Neural progenitor cell (in vitro differentiated cells): Measurements from ENCODE around the gene SEMA3G. TPM values are rescaled to one million over a fixed set of nuclear protein-coding genes. Genes with fewer than 3 reads are reported as not detected.

Experiments used
- DNase-seq: peaks from one replicate; pipeline ENCODE4 v3.0.0-alpha.2; 2016; ENCODE audit warnings: low spot score
- H2AFZ ChIP-seq: fragments of 200-600 bp; sonication (generic); replicated peaks from 2 replicates; pipeline ENCODE4 v1.6.1; 2016; ENCODE audit warnings: antibody characterized with exemption
- H3F3A ChIP-seq: fragments of 200-600 bp; sonication (generic); 2 replicates; pipeline ENCODE4 v1.6.1; 2016; ENCODE audit warnings: antibody characterized with exemption, low read depth
- H3K27ac ChIP-seq: fragments of 200-600 bp; sonication (generic); 2 replicates; pipeline ENCODE4 v1.5.1; 2016; ENCODE audit warnings: mild to moderate bottlenecking
- H3K27me3 ChIP-seq: fragments of 200-600 bp; sonication (generic); 2 replicates; pipeline ENCODE4 v1.6.1; 2016; ENCODE audit warnings: mild to moderate bottlenecking, moderate library complexity
- H3K36me3 ChIP-seq: fragments of 200-600 bp; sonication (generic); 2 replicates; pipeline ENCODE4 v1.5.1; 2016
- H3K4me1 ChIP-seq: fragments of 200-600 bp; sonication (generic); 2 replicates; pipeline ENCODE4 v1.6.1; 2016; ENCODE audit warnings: mixed run types
- H3K4me2 ChIP-seq: fragments of 200-600 bp; sonication (generic); 2 replicates; pipeline ENCODE4 v1.6.1; 2016
- H3K4me3 ChIP-seq: fragments of 200-600 bp; sonication (generic); 2 replicates; pipeline ENCODE4 v1.5.1; 2016
- H3K79me2 ChIP-seq: fragments of 200-600 bp; sonication (generic); 2 replicates; pipeline ENCODE4 v1.6.1; 2016; ENCODE audit warnings: low read depth
- H3K9ac ChIP-seq: fragments of 200-600 bp; sonication (generic); 2 replicates; pipeline ENCODE4 v1.6.1; 2016
- H3K9me3 ChIP-seq: fragments of 200-600 bp; sonication (generic); 2 replicates; pipeline ENCODE4 v1.5.1; 2016; ENCODE audit warnings: low read depth
- H4K20me1 ChIP-seq: fragments of 200-600 bp; sonication (generic); 2 replicates; pipeline ENCODE4 v1.6.1; 2016; ENCODE audit warnings: low read depth
- H3K27ac Mint-ChIP-seq: 3 replicates; pipeline ENCODE4 v1.8.0; 2021; ENCODE audit warnings: mixed read lengths
- H3K27me3 Mint-ChIP-seq: 2 replicates; pipeline ENCODE4 v1.8.0; 2022; ENCODE audit warnings: low read depth, mild to moderate bottlenecking, inconsistent platforms, moderate library complexity, mixed read lengths; ENCODE audit not compliant: insufficient read depth
- H3K36me3 Mint-ChIP-seq: 3 replicates; pipeline ENCODE4 v1.8.0; 2021; ENCODE audit warnings: mixed read lengths
- H3K4me1 Mint-ChIP-seq: 3 replicates; pipeline ENCODE4 v1.8.0; 2021; ENCODE audit warnings: mixed read lengths
- H3K4me3 Mint-ChIP-seq: 3 replicates; pipeline ENCODE4 v1.8.0; 2021; ENCODE audit warnings: mild to moderate bottlenecking, moderate library complexity, mixed read lengths
- H3K9me3 Mint-ChIP-seq: 3 replicates; pipeline ENCODE4 v1.8.0; 2020; ENCODE audit warnings: mixed read lengths
- CTCF ChIP-seq: fragments of 200-600 bp; sonication (generic); IDR thresholded peaks from 2 replicates; pipeline ENCODE4 v1.5.1; 2017; ENCODE audit warnings: antibody characterized with exemption, mild to moderate bottlenecking
- EZH2 ChIP-seq: fragments of 200-600 bp; sonication (generic); IDR thresholded peaks from 2 replicates; pipeline ENCODE4 v1.6.1; 2017; ENCODE audit warnings: antibody characterized with exemption, mild to moderate bottlenecking, moderate library complexity
- EZH2phosphoT487 ChIP-seq: fragments of 200-600 bp; sonication (generic); IDR thresholded peaks from 2 replicates; pipeline ENCODE4 v1.6.1; 2017; ENCODE audit warnings: antibody characterized with exemption
- total RNA-seq: library from RNA; depleted of rRNA; stranded (reverse); fragments of >200 nt; gene quantifications from 2 replicates; pipeline ENCODE4 v1.2.3, GENCODE V29; 2015; ENCODE audit warnings: low replicate concordance

The SEMA3G gene
- total RNA-seq, 1 donor from 2014 or later: 0.79 TPM

- H3K4me3 Mint-ChIP-seq: no peak overlapping the region
These were observed 15.9 kb downstream of the SEMA3G start for GRCh38 chr3:52429031-52429430.

GRCh38 chr3:52428151-52429005 is 16.5 kb downstream of the SEMA3G start:
- Mint-ChIP-seq H3K36me3 (no peaks in the 10 kb centered on the region), H3K27ac (no peak overlapping the region), H3K4me1 (peaks cover 21% of the 10 kb centered on the region), H3K9me3 (no peaks in the 10 kb centered on the region), H3K27me3 (peaks cover 4% of the 10 kb centered on the region), H3K4me3 (no peak overlapping the region)
- Histone ChIP-seq H3K4me1 (peaks cover 8% of the 10 kb centered on the region), H3F3A (peaks cover 7% of the 10 kb centered on the region), H3K9ac (no peak overlapping the region), H4K20me1 (no peaks in the 10 kb centered on the region), H3K27ac (no peak overlapping the region), H3K4me2 (no peak overlapping the region), H3K9me3 (no peaks in the 10 kb centered on the region), H3K36me3 (no peaks in the 10 kb centered on the region), H3K79me2 (no peaks in the 10 kb centered on the region), H3K27me3 (no peaks in the 10 kb centered on the region), H3K4me3 (no peak overlapping the region), H2AFZ (peak overlapping the region; percentile 21)
- TF ChIP-seq CTCF (peak; percentile 84), EZH2phosphoT487 (no peak)
- peak; percentile 77 for DNase-seq

More at GRCh38 chr3:52429031-52429430, 15.9 kb downstream of the SEMA3G start:
- no peaks in the 10 kb centered on the region for H3K9me3 Mint-ChIP-seq
- H3K4me1 Mint-ChIP-seq: peaks cover 27% of the 10 kb centered on the region
- Histone ChIP-seq H3F3A (peaks cover 14% of the 10 kb centered on the region), H4K20me1 (no peaks in the 10 kb centered on the region), H3K27me3 (no peaks in the 10 kb centered on the region), H3K36me3 (no peaks in the 10 kb centered on the region), H3K4me1 (peaks cover 15% of the 10 kb centered on the region), H2AFZ (peak overlapping the region; percentile 21), H3K79me2 (no peaks in the 10 kb centered on the region), H3K27ac (no peak overlapping the region), H3K9me3 (no peaks in the 10 kb centered on the region), H3K4me2 (no peak overlapping the region), H3K9ac (no peak overlapping the region), H3K4me3 (no peak overlapping the region)
- H3K27ac Mint-ChIP-seq: no peak overlapping the region
- DNase-seq: no peak
- TF ChIP-seq EZH2 (no peak), CTCF (no peak), EZH2phosphoT487 (no peak)
- H3K27me3 Mint-ChIP-seq: peaks cover 6% of the 10 kb centered on the region
- no peaks in the 10 kb centered on the region for H3K36me3 Mint-ChIP-seq

DNA sequence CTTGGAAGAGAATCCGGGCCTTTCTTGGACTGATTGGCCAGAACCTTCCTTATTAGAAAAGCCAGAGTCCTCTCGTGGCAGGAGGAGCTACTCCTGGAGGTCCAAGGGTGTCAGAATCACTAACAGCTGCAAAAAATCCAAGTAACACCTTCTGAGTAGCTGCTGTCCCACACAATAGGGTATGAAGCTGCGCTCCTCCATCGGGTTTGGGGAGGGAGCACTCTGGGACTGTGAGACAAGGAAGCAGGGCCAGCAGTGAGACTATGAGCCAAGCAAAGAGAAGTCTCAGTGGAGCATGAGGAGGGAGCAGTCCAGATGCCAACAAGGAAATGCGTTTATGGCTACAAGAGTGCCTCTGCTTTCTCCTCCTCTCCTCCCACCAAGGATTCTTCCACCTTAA is 21.7 kb downstream of the SEMA3G start:
- H3K9me3 ChIP-seq: no peaks in the 10 kb centered on the region
- Mint-ChIP-seq H3K4me1 (no peaks in the 10 kb centered on the region), H3K27ac (no peak overlapping the region), H3K27me3 (no peaks in the 10 kb centered on the region), H3K9me3 (no peaks in the 10 kb centered on the region), H3K4me3 (no peak overlapping the region), H3K36me3 (no peaks in the 10 kb centered on the region)
- no peak overlapping the region for H3K27ac ChIP-seq
- no peak for DNase-seq
- TF ChIP-seq CTCF: no peak
- TF ChIP-seq EZH2phosphoT487: no peak
- TF ChIP-seq EZH2: no peak
- H3K79me2 ChIP-seq: no peaks in the 10 kb centered on the region
- H3F3A ChIP-seq: no peaks in the 10 kb centered on the region
- H3K4me2 ChIP-seq: no peak overlapping the region
- H2AFZ ChIP-seq: no peak overlapping the region
- H3K9ac ChIP-seq: no peak overlapping the region
- H3K4me1 ChIP-seq: no peaks in the 10 kb centered on the region
- H4K20me1 ChIP-seq: no peaks in the 10 kb centered on the region
- no peak overlapping the region for H3K4me3 ChIP-seq
- no peaks in the 10 kb centered on the region for H3K36me3 ChIP-seq
- no peaks in the 10 kb centered on the region for H3K27me3 ChIP-seq
